ENCODE measurements around the gene PDSS2.
"Not testable (repeated sequence)": the region's sequence is repeated elsewhere in the genome, so short reads cannot be mapped to it uniquely, and the experiment has no call there.

Gene PDSS2

GRCh38 chr6:107207251-107207873, 252.0 kb downstream of the PDSS2 start:
- no peak for DNase-seq

- no peak for DNase-seq
Measured at GRCh38 chr6:107205058-107205998, 254.0 kb downstream of the PDSS2 start.

GRCh38 chr6:107202876-107203468, 256.4 kb downstream of the PDSS2 start:
- no peak for DNase-seq

- no peak for DNase-seq
Measured at GRCh38 chr6:107198631-107199416, 260.5 kb downstream of the PDSS2 start.

- DNase-seq: no peak
Measured at GRCh38 chr6:107196152-107196551, 263.2 kb downstream of the PDSS2 start.

GRCh38 chr6:107194723-107195122, 264.6 kb downstream of the PDSS2 start:
- DNase-seq: not testable (repeated sequence)

GRCh38 chr6:107192830-107193229, 266.5 kb downstream of the PDSS2 start:
- DNase-seq: no peak

GRCh38 chr6:107187630-107188029, 271.7 kb downstream of the PDSS2 start:
- DNase-seq: no peak

- DNase-seq: no peak
Measured at GRCh38 chr6:107186047-107186446, 273.3 kb downstream of the PDSS2 start.

- DNase-seq: peak; percentile 15
Measured at GRCh38 chr6:107185391-107185970, 273.9 kb downstream of the PDSS2 start.

- no peak for DNase-seq
Measured at GRCh38 chr6:107184435-107184834, 274.9 kb downstream of the PDSS2 start.

- DNase-seq: no peak
Measured at GRCh38 chr6:107180099-107180498, 279.3 kb downstream of the PDSS2 start.

- DNase-seq: peak; percentile 4
Measured at GRCh38 chr6:107179004-107179403, 280.4 kb downstream of the PDSS2 start.

- DNase-seq: no peak
Measured at GRCh38 chr6:107173779-107174178, 285.6 kb downstream of the PDSS2 start.

- DNase-seq: no peak
Measured at GRCh38 chr6:107171513-107171912, 287.9 kb downstream of the PDSS2 start.

GRCh38 chr6:107164299-107164698, 295.1 kb downstream of the PDSS2 start:
- DNase-seq: not testable (repeated sequence)

GRCh38 chr6:107161521-107161920, 297.8 kb downstream of the PDSS2 start:
- no peak for DNase-seq

- no peak for DNase-seq
Measured at GRCh38 chr6:107156617-107157016, 302.7 kb downstream of the PDSS2 start.

- no peak for DNase-seq
Measured at GRCh38 chr6:107154801-107155160, 304.6 kb downstream of the PDSS2 start.

GRCh38 chr6:107154131-107154800, 305.1 kb downstream of the PDSS2 start:
- DNase-seq: no peak

- no peak for DNase-seq
Measured at GRCh38 chr6:107152638-107153430, 306.5 kb downstream of the PDSS2 start.
